Omental fat pad (tissue), 4 donors: ENCODE results near the gene NR3C1. TPM values are rescaled to one million over a fixed set of nuclear protein-coding genes. Genes with fewer than 3 reads are reported as not detected.

Experiments
- ATAC-seq: fragments of 150-250 bp; one replicate; pipeline ENCODE4 v1.9.1; 2016; ENCODE audit warnings: mild to moderate bottlenecking, moderate library complexity; ENCODE audit not compliant: low FRiP score
- DNase-seq: peaks from one replicate; pipeline ENCODE4 v3.0.0-alpha.2; 2019; ENCODE audit warnings: low spot score
- total RNA-seq, 4 donors: library from RNA; depleted of rRNA; stranded (reverse); fragments of >200 nt; gene quantifications; one replicate each; pipeline ENCODE4 v1.1.0, GENCODE V29; 2016
- TF ChIP-seq, protein P1 (sequence below), 3 donors: fragments of 450-650 bp; IDR thresholded peaks; one replicate each; pipeline ENCODE4 v1.5.1; 2016 to 2017; ENCODE audit warnings: antibody characterized with exemption in 3 of 3, mild to moderate bottlenecking in 3 of 3, moderate library complexity in 2 of 3

The NR3C1 gene
- total RNA-seq, 4 donors from 2014 or later: 57.1 to 102 (median 62.3) TPM

DNA sequence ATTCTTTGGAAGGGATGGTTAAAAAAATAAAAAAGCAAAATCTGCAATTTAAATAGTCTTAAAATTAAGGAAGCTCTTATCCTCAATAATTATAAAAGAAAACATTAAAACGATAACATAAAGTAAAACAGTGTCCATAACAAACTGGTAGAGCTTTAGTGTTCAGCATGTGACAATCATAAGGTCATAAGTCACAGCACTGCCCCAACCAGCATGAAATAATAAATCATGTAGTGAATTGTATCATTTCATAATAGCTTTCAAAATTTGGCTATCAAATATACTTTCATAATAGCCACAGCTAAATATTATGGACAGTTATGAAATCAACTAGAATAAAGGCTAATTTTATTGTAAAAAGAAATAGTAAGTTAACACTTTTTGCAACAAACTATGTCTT lies 10.0 kb downstream of the NR3C1 start:
- ATAC-seq (no peak), DNase-seq (no peak)
- TF ChIP-seq, protein P1, sequence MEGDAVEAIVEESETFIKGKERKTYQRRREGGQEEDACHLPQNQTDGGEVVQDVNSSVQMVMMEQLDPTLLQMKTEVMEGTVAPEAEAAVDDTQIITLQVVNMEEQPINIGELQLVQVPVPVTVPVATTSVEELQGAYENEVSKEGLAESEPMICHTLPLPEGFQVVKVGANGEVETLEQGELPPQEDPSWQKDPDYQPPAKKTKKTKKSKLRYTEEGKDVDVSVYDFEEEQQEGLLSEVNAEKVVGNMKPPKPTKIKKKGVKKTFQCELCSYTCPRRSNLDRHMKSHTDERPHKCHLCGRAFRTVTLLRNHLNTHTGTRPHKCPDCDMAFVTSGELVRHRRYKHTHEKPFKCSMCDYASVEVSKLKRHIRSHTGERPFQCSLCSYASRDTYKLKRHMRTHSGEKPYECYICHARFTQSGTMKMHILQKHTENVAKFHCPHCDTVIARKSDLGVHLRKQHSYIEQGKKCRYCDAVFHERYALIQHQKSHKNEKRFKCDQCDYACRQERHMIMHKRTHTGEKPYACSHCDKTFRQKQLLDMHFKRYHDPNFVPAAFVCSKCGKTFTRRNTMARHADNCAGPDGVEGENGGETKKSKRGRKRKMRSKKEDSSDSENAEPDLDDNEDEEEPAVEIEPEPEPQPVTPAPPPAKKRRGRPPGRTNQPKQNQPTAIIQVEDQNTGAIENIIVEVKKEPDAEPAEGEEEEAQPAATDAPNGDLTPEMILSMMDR (IDR thresholded peaks at IDR 0.05): no peak

DNA sequence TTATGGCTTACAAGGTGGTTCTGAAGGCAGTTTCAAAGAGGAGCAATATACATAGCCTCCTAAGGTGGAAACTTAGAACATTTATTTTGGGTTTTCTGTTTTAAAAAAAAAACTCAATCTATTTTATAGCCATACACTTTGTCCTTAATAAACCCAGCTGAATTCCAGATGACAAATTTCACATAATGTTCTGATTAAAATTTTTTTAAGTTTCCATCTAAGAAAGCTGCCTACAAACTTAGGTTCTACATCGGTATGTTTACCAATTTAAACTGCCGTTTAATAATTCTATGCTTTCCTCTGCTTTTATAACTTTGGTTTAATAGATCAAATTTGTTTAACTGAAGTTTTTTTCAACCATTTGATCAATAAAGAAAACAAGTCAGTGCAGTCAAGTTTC lies 12.5 kb downstream of the NR3C1 start:
- no peak for ATAC-seq
- no peak for DNase-seq
- TF ChIP-seq, protein P1 (IDR thresholded peaks at IDR 0.05): no peak

DNA sequence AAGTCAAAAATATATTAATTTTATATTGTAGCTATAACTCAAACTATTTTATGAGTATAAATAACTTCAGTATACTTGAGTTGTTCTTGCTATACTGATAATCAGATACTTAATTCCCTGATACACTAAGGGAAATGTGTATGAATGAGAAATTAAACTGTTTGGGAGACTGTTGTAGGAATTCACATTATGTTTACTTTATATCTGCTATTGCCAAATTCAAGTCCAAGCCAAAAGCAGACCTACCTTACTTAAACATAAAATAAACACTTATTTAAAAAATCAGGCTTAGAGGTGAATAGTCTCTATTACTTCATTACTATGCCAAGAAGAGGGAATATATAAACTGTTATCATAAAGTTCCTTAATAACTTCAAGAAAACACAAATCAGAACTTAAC lies 13.2 kb downstream of the NR3C1 start:
- ATAC-seq (no peak), DNase-seq (no peak)
- TF ChIP-seq, protein P1 (IDR thresholded peaks at IDR 0.05): no peak

DNA sequence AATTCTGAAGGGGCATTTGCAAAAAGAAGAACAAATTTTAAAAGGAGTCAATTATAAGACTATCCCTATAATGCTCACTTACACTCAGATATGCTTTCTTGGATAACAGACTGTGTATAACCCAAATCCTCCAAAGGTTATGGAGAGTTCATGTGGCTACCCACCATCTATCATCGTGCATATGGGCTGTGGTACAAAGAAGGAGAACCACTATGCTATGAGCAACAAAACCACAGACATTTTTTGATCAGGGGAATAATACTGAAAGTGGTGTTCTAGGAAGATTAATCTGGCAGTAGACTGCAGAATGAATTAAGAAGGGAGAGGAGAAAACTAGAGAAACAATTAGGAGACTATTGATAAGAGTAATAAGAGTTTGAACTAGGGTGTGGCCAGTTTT lies 16.8 kb downstream of the NR3C1 start:
- ATAC-seq (no peak), DNase-seq (no peak)
- TF ChIP-seq, protein P1 (IDR thresholded peaks at IDR 0.05): no peak

DNA sequence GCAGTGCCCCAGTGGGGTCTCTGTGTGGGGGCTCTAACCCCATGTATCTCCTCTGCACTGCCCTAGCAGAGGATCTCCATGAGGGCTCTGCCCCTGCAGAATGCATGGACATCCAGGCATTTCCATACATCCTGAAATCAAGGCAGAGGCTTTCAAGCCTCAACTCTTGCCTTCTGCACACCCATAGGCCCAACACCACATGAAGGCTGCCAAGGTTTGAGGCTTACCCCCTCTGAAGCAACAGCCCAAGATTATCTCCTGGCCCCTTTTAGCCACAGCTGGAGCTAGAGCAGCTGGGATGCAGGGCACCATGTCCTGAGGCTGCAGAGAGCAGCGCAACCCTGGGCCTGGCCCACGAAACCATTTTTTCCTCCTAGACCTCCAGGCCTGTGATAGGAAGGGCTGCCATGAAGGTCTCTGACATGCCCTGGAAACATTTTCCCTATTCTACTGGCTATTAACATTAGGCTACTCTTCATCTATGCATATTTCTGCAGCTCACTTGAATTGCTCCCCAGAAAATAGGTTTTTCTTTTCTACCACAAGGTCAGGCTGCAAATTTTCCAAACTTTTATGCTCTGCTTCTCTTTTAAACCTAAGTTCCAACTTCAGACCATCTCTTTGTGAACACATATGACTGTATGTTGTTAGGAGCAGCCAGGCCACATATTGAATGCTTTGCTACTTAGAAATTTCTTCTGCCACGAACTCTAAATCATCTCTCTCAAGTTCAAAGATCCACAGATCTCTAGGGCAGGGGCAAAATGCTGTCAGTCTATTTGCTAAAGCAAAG lies 18.4 kb downstream of the NR3C1 start:
- DNase-seq: no peak
- TF ChIP-seq, protein P1 (IDR thresholded peaks at IDR 0.05): no peak
- ATAC-seq: no peak

DNA sequence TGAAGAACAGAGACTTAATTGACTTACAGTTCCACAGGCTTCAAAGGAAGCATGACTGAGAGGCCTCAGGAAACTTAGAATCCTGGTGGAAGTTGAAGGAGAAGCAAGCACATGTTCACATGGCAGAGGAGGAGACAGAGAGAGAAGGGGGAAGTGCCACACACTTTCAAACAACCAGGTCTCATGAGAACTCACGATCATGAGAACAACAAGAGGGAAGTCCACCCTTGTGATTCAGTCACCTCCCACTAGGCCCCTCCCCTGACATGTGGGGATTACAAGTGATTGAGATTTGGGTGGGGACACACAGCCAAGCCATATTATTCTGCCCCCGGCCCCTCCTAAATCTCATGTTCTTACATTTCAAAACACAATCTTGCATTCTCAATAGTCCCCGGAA lies 19.5 kb downstream of the NR3C1 start:
- TF ChIP-seq, protein P1 (IDR thresholded peaks at IDR 0.05): no peak
- ATAC-seq (no peak), DNase-seq (no peak)

DNA sequence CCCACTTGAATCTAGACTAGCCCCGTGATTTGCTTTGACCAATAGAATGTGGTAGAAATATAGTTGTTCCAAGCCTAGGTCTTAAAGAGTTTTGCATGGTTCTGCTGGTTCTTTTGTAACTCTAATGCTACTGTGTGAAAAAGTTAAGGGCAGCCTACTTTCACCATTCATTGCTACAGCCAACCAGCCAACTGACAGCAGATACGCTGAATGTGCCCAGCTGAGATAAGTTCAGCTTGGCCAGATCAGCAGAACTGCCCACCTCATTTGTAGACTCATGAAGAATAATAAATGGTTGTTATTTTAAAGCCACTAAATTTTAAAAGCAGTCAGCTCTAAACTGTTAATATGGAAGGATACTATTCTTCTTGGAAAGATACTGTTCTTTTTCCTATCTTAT lies 23.9 kb downstream of the NR3C1 start:
- TF ChIP-seq, protein P1 (IDR thresholded peaks at IDR 0.05): no peak
- no peak for DNase-seq
- ATAC-seq: no peak
